Activated naive CD4-positive, alpha-beta T cell treated with anti-CD3 and anti-CD28 coated beads, Interleukin-2, amount 50 U/mL, for 24 hours (primary cell): ENCODE measurements around the gene PSMG1.
A peak's percentile ranks its signal among the peaks of the same experiment; 100 is the strongest.
"Not testable (repeated sequence)": the region's sequence is repeated elsewhere in the genome, so short reads cannot be mapped to it uniquely, and the experiment has no call there.

Source experiments
- H3K27ac Mint-ChIP-seq: one replicate; pipeline ENCODE4 v1.8.0; 2021; ENCODE audit warnings: mild to moderate bottlenecking, mixed read lengths
- H3K27me3 Mint-ChIP-seq: one replicate; pipeline ENCODE4 v1.8.0; 2021; ENCODE audit warnings: mixed read lengths
- H3K36me3 Mint-ChIP-seq: one replicate; pipeline ENCODE4 v1.8.0; 2021; ENCODE audit warnings: mixed read lengths
- H3K4me1 Mint-ChIP-seq: one replicate; pipeline ENCODE4 v1.8.0; 2021; ENCODE audit warnings: mixed read lengths
- H3K4me3 Mint-ChIP-seq: one replicate; pipeline ENCODE4 v1.8.0; 2021; ENCODE audit warnings: mild to moderate bottlenecking, mixed read lengths
- H3K9me3 Mint-ChIP-seq: one replicate; pipeline ENCODE4 v1.8.0; 2021; ENCODE audit warnings: mixed read lengths

PSMG1 gene

DNA sequence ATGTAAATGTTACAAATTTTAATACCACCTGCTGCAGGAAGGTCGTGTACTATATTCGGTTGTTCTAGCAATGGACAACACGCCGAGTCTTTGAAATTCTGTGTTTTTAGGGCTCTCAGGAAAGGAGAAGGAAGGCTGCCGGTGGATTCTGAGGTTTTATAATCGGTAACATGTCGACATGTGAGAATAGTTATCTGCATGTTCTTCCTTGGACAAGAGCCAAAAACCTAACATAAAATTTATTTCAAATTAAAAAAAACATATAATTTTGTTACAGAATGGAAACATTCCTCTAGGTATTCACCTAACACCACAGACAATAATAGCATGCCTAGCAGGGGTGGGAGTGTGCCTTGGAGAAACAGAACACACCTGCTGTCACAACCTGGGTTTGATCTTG is 4.8 kb downstream of the PSMG1 start:
- H3K9me3 Mint-ChIP-seq: no peaks in the 10 kb centered on the region
- peaks cover 43% of the 10 kb centered on the region for H3K4me1 Mint-ChIP-seq
- no peak overlapping the region for H3K4me3 Mint-ChIP-seq
- peaks cover 19% of the 10 kb centered on the region for H3K36me3 Mint-ChIP-seq
- H3K27me3 Mint-ChIP-seq: no peaks in the 10 kb centered on the region
- no peak overlapping the region for H3K27ac Mint-ChIP-seq

DNA sequence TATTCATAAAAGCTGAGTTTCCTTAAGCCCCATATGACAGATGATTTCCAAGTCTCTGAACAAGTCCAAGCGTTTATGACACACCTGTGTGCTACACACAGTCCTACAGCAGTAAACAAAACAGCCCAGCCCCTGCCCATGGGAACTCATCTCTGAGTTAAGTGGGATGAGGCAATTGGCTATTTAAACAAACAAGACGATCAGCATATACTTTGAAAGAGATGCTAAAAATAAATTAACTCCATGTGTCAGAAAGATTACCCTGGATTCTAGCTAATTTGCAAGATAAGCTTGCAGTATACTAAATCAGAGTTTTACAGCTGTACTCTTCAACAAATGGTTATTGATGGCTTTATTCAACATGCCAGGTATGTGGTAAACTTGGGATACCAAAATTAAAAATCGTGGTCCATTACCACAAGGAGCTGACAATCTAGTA is 7.0 kb downstream of the PSMG1 start:
- H3K27ac Mint-ChIP-seq: peak overlapping the region; percentile 39

GRCh38 chr21:39175665-39176064 is 7.6 kb downstream of the PSMG1 start:
- H3K36me3 Mint-ChIP-seq: peaks cover 23% of the 10 kb centered on the region

More for the DNA sequence above, 7.0 kb downstream of the PSMG1 start:
- no peak overlapping the region for H3K4me3 Mint-ChIP-seq
- no peaks in the 10 kb centered on the region for H3K9me3 Mint-ChIP-seq
- peaks cover 31% of the 10 kb centered on the region for H3K4me1 Mint-ChIP-seq
- H3K27me3 Mint-ChIP-seq: no peaks in the 10 kb centered on the region
- peaks cover 23% of the 10 kb centered on the region for H3K36me3 Mint-ChIP-seq

GRCh38 chr21:39175154-39175553 is 8.1 kb downstream of the PSMG1 start:
- Mint-ChIP-seq H3K4me1 (peaks cover 22% of the 10 kb centered on the region), H3K4me3 (no peak overlapping the region), H3K36me3 (peaks cover 22% of the 10 kb centered on the region), H3K27me3 (no peaks in the 10 kb centered on the region), H3K9me3 (no peaks in the 10 kb centered on the region), H3K27ac (no peak overlapping the region)

More at GRCh38 chr21:39175665-39176064, 7.6 kb downstream of the PSMG1 start:
- no peak overlapping the region for H3K4me3 Mint-ChIP-seq
- peak overlapping the region; percentile 39 for H3K27ac Mint-ChIP-seq
- no peaks in the 10 kb centered on the region for H3K9me3 Mint-ChIP-seq
- H3K4me1 Mint-ChIP-seq: peaks cover 27% of the 10 kb centered on the region
- no peaks in the 10 kb centered on the region for H3K27me3 Mint-ChIP-seq

DNA sequence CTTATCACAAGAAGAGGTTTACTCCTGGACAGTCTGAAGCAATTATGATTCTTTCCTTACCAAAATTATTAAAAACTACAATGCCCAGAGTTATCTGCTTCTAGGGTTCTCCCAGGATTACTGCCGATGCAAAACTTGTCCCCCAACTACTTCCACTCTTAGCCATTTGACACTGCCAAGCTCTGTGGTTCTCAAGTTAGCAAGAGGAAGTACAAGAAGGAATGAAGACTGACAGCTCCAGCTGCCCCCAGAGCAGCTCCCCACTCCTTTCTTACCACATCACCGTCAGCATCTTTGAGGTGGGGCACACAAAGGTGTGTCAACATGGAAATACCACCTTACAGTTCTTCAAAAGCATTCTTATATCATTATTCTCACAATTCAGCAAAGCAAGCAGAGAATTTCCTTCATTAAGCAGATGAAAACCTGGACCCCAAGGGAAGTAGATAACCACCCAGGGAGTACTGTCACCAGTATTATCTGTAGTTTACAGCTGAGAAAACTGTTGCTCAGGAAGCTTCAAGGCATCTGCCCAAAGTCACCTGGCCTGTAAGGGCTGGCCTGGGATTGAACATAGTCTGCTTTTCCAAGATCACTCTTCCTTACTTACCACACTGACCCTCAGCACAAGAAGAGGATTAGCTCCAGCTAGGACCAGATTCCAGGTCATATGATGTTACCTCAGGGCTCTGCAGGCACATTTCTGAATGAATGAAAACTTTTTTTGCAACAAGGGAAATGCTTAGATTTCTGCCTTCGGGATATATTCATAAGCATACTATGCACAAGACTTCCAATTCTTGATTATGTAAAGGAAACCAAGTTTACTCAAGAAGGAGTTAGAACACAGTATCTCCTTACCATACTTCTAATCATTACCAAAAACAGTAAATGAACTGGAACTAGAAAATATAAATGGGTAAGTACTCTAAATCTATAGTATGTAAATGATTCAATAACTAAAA is 9.3 kb downstream of the PSMG1 start:
- peaks cover 19% of the 10 kb centered on the region for H3K36me3 Mint-ChIP-seq
- no peaks in the 10 kb centered on the region for H3K9me3 Mint-ChIP-seq
- H3K4me1 Mint-ChIP-seq: peaks cover 15% of the 10 kb centered on the region
- H3K27ac Mint-ChIP-seq: no peak overlapping the region
- no peak overlapping the region for H3K4me3 Mint-ChIP-seq
- H3K27me3 Mint-ChIP-seq: no peaks in the 10 kb centered on the region

GRCh38 chr21:39169906-39170305 is 13.3 kb downstream of the PSMG1 start:
- Mint-ChIP-seq H3K9me3 (peaks cover 4% of the 10 kb centered on the region), H3K36me3 (peaks cover 10% of the 10 kb centered on the region), H3K4me1 (peaks cover 5% of the 10 kb centered on the region), H3K27me3 (no peaks in the 10 kb centered on the region), H3K4me3 (no peak overlapping the region), H3K27ac (no peak overlapping the region)

GRCh38 chr21:39168800-39169199 is 14.5 kb downstream of the PSMG1 start:
- Mint-ChIP-seq H3K4me1 (peaks cover 4% of the 10 kb centered on the region), H3K27me3 (no peaks in the 10 kb centered on the region), H3K27ac (no peak overlapping the region), H3K36me3 (peaks cover 6% of the 10 kb centered on the region), H3K4me3 (no peak overlapping the region), H3K9me3 (peaks cover 4% of the 10 kb centered on the region)

DNA sequence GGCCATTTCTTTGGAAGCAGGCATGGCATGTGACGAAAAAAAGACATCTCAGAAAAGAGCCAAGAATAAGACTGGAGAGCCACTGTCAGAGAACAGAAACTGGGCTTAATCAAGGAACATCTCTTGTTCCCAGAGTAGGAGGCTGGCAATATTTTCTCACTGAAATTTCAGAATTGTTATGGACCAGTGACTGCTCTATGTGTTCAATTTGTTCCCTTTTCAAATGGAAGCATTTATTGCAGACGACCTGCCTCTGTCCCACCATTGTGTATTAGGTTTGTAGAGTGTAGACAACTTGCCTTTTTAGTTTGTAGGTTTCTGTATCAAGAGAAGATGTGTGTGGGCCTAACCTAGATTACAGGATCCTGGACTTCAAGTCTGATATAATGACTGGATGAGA is 18.7 kb downstream of the PSMG1 start:
- H3K27me3 Mint-ChIP-seq: peaks cover 4% of the 10 kb centered on the region
- no peaks in the 10 kb centered on the region for H3K4me1 Mint-ChIP-seq
- no peak overlapping the region for H3K27ac Mint-ChIP-seq
- H3K9me3 Mint-ChIP-seq: peaks cover 10% of the 10 kb centered on the region
- H3K4me3 Mint-ChIP-seq: no peak overlapping the region
- H3K36me3 Mint-ChIP-seq: peaks cover 3% of the 10 kb centered on the region

GRCh38 chr21:39161064-39161463 is 22.2 kb downstream of the PSMG1 start:
- H3K4me3 Mint-ChIP-seq: no peak overlapping the region
- H3K36me3 Mint-ChIP-seq: peaks cover 3% of the 10 kb centered on the region
- H3K27me3 Mint-ChIP-seq: peaks cover 4% of the 10 kb centered on the region
- H3K9me3 Mint-ChIP-seq: peaks cover 6% of the 10 kb centered on the region
- no peaks in the 10 kb centered on the region for H3K4me1 Mint-ChIP-seq
- no peak overlapping the region for H3K27ac Mint-ChIP-seq

GRCh38 chr21:39159342-39160063 is 23.7 kb downstream of the PSMG1 start:
- H3K27ac Mint-ChIP-seq: no peak overlapping the region
- H3K27me3 Mint-ChIP-seq: peaks cover 4% of the 10 kb centered on the region
- peaks cover 3% of the 10 kb centered on the region for H3K36me3 Mint-ChIP-seq
- peaks cover 6% of the 10 kb centered on the region for H3K9me3 Mint-ChIP-seq
- H3K4me1 Mint-ChIP-seq: no peaks in the 10 kb centered on the region
- no peak overlapping the region for H3K4me3 Mint-ChIP-seq

DNA sequence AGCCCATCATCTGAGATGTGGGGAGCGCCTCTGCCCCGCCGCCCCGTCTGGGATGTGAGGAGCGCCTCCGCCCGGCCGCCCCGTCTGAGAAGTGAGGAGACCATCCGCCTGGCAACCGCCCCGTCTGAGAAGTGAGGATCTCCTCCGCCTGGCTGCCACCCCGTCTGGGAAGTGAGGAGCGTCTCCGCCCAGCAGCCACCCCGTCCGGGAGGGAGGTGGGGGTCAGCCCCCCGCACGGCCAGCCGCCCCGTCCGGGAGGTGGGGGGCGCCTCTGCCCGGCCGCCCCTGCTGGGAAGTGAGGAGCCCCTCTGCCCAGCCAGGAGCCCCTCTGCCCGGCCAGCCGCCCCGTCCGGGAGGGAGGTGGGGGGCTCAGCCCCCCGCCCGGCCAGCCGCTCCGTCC is 26.0 kb downstream of the PSMG1 start:
- H3K27ac Mint-ChIP-seq, H3K27me3 Mint-ChIP-seq, H3K4me1 Mint-ChIP-seq, H3K36me3 Mint-ChIP-seq, H3K9me3 Mint-ChIP-seq, H3K4me3 Mint-ChIP-seq: not testable (repeated sequence)

GRCh38 chr21:39156024-39156423 is 27.2 kb downstream of the PSMG1 start:
- peaks cover 3% of the 10 kb centered on the region for H3K27me3 Mint-ChIP-seq
- H3K4me1 Mint-ChIP-seq: no peaks in the 10 kb centered on the region
- H3K4me3 Mint-ChIP-seq: no peak overlapping the region
- no peaks in the 10 kb centered on the region for H3K36me3 Mint-ChIP-seq
- H3K9me3 Mint-ChIP-seq: no peaks in the 10 kb centered on the region
- no peak overlapping the region for H3K27ac Mint-ChIP-seq

GRCh38 chr21:39155578-39155977 is 27.7 kb downstream of the PSMG1 start:
- no peaks in the 10 kb centered on the region for H3K4me1 Mint-ChIP-seq
- no peak overlapping the region for H3K4me3 Mint-ChIP-seq
- peaks cover 3% of the 10 kb centered on the region for H3K27me3 Mint-ChIP-seq
- H3K9me3 Mint-ChIP-seq: no peaks in the 10 kb centered on the region
- no peaks in the 10 kb centered on the region for H3K36me3 Mint-ChIP-seq
- no peak overlapping the region for H3K27ac Mint-ChIP-seq

GRCh38 chr21:39153842-39154241 is 29.4 kb downstream of the PSMG1 start:
- Mint-ChIP-seq H3K4me1 (no peaks in the 10 kb centered on the region), H3K36me3 (no peaks in the 10 kb centered on the region), H3K27ac (no peak overlapping the region), H3K9me3 (no peaks in the 10 kb centered on the region), H3K4me3 (no peak overlapping the region), H3K27me3 (peaks cover 5% of the 10 kb centered on the region)

- no peaks in the 10 kb centered on the region for H3K36me3 Mint-ChIP-seq
- H3K4me1 Mint-ChIP-seq: no peaks in the 10 kb centered on the region
- no peak overlapping the region for H3K27ac Mint-ChIP-seq
- no peak overlapping the region for H3K4me3 Mint-ChIP-seq
- peaks cover 5% of the 10 kb centered on the region for H3K27me3 Mint-ChIP-seq
- no peaks in the 10 kb centered on the region for H3K9me3 Mint-ChIP-seq
Measured at GRCh38 chr21:39153373-39153772, 29.9 kb downstream of the PSMG1 start.

- peaks cover 5% of the 10 kb centered on the region for H3K27me3 Mint-ChIP-seq
- no peaks in the 10 kb centered on the region for H3K4me1 Mint-ChIP-seq
- no peaks in the 10 kb centered on the region for H3K36me3 Mint-ChIP-seq
- H3K9me3 Mint-ChIP-seq: no peaks in the 10 kb centered on the region
- no peak overlapping the region for H3K27ac Mint-ChIP-seq
- no peak overlapping the region for H3K4me3 Mint-ChIP-seq
Measured at GRCh38 chr21:39152271-39152670, 31.0 kb downstream of the PSMG1 start.
